Ecto neural progenitor cell (in vitro differentiated cells): ENCODE measurements around the gene PMM1.
"Not testable (repeated sequence)": the region's sequence is repeated elsewhere in the genome, so short reads cannot be mapped to it uniquely, and the experiment has no call there.

Experiments used
- DNase-seq: peaks from one replicate; pipeline ENCODE4 v3.0.0-alpha.2; 2018; ENCODE audit warnings: low spot score

Gene PMM1

GRCh38 chr22:41563051-41563711, 26.5 kb downstream of the PMM1 start:
- DNase-seq: no peak

- DNase-seq: no peak
Measured at GRCh38 chr22:41562461-41562860, 27.2 kb downstream of the PMM1 start.

- no peak for DNase-seq
Measured at GRCh38 chr22:41561788-41562187, 27.9 kb downstream of the PMM1 start.

DNA sequence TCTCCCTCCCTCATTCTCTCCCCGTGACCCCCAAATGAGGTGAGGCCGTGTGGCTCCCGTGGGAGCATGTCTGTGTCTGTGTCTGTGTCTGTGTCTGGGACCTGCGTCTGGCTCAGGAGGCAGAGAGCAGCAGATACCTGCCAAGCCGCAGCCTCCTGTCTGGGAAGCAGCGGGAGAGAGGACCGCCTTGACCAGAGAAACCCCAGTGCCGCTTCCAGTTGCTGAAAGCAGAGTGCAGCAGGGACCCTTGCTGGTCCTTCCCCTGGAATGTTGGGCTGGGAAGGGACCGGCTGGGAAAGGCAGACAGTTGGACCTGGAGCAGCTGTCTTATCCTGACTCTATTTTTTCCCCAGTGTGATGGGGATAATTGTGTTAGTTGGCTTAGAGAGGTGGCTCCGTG, 28.3 kb downstream of the PMM1 start:
- no peak for DNase-seq

DNA sequence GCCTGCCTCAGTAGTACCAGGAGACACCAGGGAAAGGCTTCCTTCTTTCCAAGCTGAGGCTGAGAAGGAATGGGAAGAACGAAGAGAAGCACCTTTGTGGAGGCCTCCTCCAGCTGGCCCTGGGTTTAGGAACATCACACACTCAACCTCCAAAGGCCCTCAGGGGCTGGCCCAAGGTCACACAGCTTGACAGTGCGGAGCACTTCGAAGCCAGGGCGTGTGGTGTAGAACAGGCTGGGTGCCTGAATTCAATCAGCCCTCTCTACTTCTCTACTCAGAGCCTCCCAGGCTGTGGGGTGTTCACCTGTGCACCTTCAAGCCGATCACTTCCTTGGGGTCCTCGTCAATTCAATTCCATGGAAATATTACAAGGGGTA, 29.6 kb downstream of the PMM1 start:
- no peak for DNase-seq

- DNase-seq: not testable (repeated sequence)
Measured at GRCh38 chr22:41558241-41558630, 31.4 kb downstream of the PMM1 start.

GRCh38 chr22:41557401-41558240, 32.0 kb downstream of the PMM1 start:
- DNase-seq: no peak

DNA sequence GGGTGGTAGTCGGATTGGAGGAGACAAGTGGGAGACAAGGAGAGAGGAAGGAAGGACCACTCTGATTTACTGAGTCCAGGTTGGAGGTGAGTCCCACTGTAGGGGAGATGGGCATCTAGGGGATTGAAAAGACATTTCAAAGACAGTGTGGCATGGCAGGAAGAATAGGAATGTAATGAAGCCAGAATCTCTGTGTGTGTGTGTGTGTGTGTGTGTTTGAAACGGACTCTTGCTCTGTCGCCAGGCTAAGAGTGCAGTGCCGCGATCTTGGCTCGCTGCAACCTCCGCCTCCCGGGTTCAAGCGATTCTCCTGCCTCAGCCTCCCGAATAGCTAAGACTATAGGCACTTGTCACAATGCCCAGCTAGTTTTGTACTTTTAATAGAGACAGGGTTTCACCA, 33.1 kb downstream of the PMM1 start:
- DNase-seq: no peak

DNA sequence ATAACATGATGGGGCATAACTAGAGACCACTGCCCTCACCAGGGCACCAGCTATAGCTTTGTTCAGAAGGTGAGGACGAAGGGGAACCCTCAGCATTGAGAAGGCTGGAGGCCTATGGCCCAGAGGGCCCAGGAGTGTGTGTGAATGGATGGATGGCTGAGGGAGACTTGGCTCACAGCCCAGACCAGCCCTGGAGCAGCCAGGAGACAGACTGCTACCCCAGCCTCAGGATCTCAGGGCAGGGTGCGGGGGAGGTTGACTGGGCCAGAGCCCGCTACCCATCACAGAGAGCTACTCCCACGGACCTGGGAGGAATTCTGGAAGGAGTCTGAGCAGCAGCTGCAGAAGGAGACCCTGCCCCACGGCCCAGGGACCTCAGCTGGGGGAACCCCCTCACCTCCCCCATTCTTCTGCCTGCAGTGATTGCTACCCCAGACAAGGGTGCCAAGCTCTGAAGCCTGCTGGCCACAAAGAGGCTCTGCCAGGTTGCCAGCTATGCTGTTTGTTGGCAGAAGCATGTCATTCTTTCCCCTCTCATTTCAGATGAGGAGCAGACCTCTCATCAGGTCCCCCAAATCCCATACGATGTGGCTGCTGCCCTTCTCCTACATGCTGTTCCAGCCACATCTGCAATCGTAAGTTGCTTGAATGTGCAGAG, 34.2 kb downstream of the PMM1 start:
- DNase-seq: no peak

DNA sequence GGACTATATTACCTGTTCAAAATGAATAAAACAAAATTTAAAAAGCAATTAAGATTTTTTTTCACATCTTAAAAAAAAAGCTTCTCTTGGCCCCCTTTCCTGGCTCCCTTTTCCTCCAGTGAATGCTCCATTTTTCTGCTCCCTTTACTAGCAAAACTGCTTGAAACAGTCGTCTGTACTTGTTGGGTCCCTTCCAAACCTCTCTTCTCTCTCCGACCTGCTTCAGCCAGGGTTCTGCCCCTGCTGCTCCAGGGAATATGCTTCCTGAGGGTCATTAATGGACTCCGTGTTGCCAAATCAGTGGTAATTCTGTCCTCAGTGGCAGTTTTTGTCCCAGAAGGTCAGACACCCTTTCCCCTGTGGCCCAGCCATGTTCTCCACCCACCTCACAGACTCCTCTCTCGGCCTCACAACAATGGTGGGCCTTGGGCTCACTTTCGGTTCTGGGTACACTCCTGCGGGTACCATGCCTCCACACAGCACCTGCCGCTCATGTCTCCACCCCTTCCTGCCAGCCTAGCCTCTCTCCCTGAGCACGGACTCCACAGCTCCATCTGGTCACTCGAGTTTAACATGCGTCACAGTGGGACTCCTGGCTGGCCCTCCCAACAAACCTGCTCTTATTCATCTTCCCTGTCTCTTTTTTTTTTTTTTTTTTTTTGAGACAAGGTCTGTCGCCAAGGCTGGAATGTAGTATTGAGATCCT, 37.6 kb downstream of the PMM1 start:
- no peak for DNase-seq

GRCh38 chr22:41550952-41551491, 38.6 kb downstream of the PMM1 start:
- DNase-seq: no peak

- no peak for DNase-seq
Measured at GRCh38 chr22:41548830-41549211, 40.8 kb downstream of the PMM1 start.

- no peak for DNase-seq
Measured at GRCh38 chr22:41544671-41545476, 44.8 kb downstream of the PMM1 start.

GRCh38 chr22:41543854-41544670, 45.6 kb downstream of the PMM1 start, which contains the start of gene POLR3H:
POLR3H (minus strand) TSS chr22:41544470; CDS start chr22:41544101, 369 bp downstream.
- DNase-seq: peak; percentile 98

- no peak for DNase-seq
Measured at GRCh38 chr22:41542224-41542623, 47.4 kb downstream of the PMM1 start.

- no peak for DNase-seq
Measured at GRCh38 chr22:41541484-41541883, 48.2 kb downstream of the PMM1 start.

- DNase-seq: no peak
Measured at GRCh38 chr22:41540365-41540764, 49.3 kb downstream of the PMM1 start.

GRCh38 chr22:41540006-41540315, 49.7 kb downstream of the PMM1 start:
- no peak for DNase-seq

GRCh38 chr22:41539146-41540005, 50.3 kb downstream of the PMM1 start:
- no peak for DNase-seq

DNA sequence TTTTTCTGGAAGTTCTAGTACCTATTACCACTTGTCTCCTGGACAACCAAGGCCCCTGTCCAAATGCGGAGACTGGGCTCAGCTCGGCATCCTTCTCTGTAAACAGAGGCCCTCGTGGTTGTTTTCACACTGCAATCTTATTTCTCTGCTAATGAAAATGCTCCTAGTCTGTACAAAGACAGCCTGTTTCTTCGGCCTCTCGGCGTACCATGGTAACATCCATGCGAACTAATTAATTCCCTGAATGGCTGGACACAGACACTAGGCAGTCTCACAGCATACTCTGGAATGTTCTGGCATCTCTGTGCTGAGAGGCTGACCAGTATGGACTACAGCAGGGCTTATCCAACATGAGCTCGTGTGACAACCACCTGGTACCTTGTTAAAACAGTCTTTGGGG, 51.1 kb downstream of the PMM1 start:
- DNase-seq: no peak
